Occipital lobe (tissue), 2 donors: ENCODE results near the gene NKX2-3. TPM values are rescaled to one million over a fixed set of nuclear protein-coding genes. Genes with fewer than 3 reads are reported as not detected.

Experiments used
- DNase-seq: peaks from one replicate; lab custom pipeline; 2025; lab: John Stamatoyannopoulos, UW
- total RNA-seq: library from RNA; depleted of rRNA; stranded (reverse); fragments of >200 nt; gene quantifications from one replicate; pipeline ENCODE4 v1.2.3, GENCODE V29; 2014

NKX2-3 gene
- total RNA-seq, 1 donor from 2014 or later: not detected

- no peak for DNase-seq
Measured at GRCh38 chr10:99573790-99574189, 41.0 kb downstream of the NKX2-3 start.

GRCh38 chr10:99579971-99580370 lies 47.2 kb downstream of the NKX2-3 start:
- DNase-seq: no peak

- no peak for DNase-seq
Measured at GRCh38 chr10:99582255-99582770, 49.6 kb downstream of the NKX2-3 start.

- DNase-seq: no peak
Measured at GRCh38 chr10:99583687-99584086, 50.9 kb downstream of the NKX2-3 start.

Other genes starting within 250 kb of the NKX2-3 start
- 3.1 TPM for gene CNNM1, start 203.6 kb upstream of the NKX2-3 start, total RNA-seq
- 16.4 TPM for gene GOT1, start 102.3 kb upstream of the NKX2-3 start, total RNA-seq
- gene SLC25A28, start 87.5 kb downstream of the NKX2-3 start, total RNA-seq: 18.6 TPM
- 8.7 TPM for gene ENTPD7, start 126.6 kb downstream of the NKX2-3 start, total RNA-seq
- 42.1 TPM for gene COX15, start 199.2 kb downstream of the NKX2-3 start, total RNA-seq
- gene CUTC, start 199.3 kb downstream of the NKX2-3 start, total RNA-seq: 9.0 TPM
- 0.16 TPM for gene ABCC2, start 249.7 kb downstream of the NKX2-3 start, total RNA-seq